Thoracic aorta (tissue), 2 donors: ENCODE measurements around the gene CNTN2. TPM values are rescaled to one million over a fixed set of nuclear protein-coding genes. Genes with fewer than 3 reads are reported as not detected.

Experiments
- ATAC-seq: fragments of 150-250 bp; one replicate; pipeline ENCODE4 v1.8.0; 2017; ENCODE audit warnings: low read depth; ENCODE audit not compliant: insufficient number of reproducible peaks, low FRiP score
- DNase-seq: peaks from one replicate; pipeline ENCODE4 v3.0.0-alpha.2; 2020; ENCODE audit warnings: low spot score
- H3K27ac ChIP-seq, 2 donors: fragments of 200-600 bp; sonication (generic); 1 replicate in 1 of 2; 2 replicates in 1 of 2; pipeline ENCODE4 v1.5.1; 2016; ENCODE audit warnings: mild to moderate bottlenecking in 2 of 2, moderate library complexity in 2 of 2
- H3K27me3 ChIP-seq: fragments of 200-600 bp; sonication (generic); replicated peaks from 2 replicates; pipeline ENCODE4 v1.6.0; 2016; ENCODE audit warnings: mild to moderate bottlenecking; ENCODE audit not compliant: insufficient read depth
- H3K36me3 ChIP-seq: fragments of 200-600 bp; sonication (generic); one replicate; pipeline ENCODE4 v1.5.1; 2016
- H3K4me1 ChIP-seq, 2 donors: fragments of 200-600 bp; sonication (generic); 1 replicate in 1 of 2; 2 replicates in 1 of 2; pipeline versions ENCODE4 v1.5.1 to v1.6.0; 2016; ENCODE audit warnings: low read depth in 2 of 2, mild to moderate bottlenecking in 1 of 2; ENCODE audit not compliant: control insufficient read depth in 1 of 2
- H3K4me3 ChIP-seq: fragments of 200-600 bp; sonication (generic); 2 replicates; pipeline ENCODE4 v1.5.1; 2016; ENCODE audit warnings: mild to moderate bottlenecking
- H3K9me3 ChIP-seq: fragments of 200-600 bp; sonication (generic); 2 replicates; pipeline ENCODE4 v1.5.1; 2016
- total RNA-seq, 2 donors: library from RNA; depleted of rRNA; stranded (reverse); fragments of >200 nt; gene quantifications; one replicate each; pipeline versions ENCODE4 v1.1.0 to v1.2.3, GENCODE V29; 2016
- TF ChIP-seq, protein P1 (sequence below): fragments of 200-600 bp; sonication (generic); IDR thresholded peaks from one replicate; pipeline ENCODE4 v1.5.1; 2019; ENCODE audit warnings: antibody characterized with exemption

CNTN2 gene, protein sequence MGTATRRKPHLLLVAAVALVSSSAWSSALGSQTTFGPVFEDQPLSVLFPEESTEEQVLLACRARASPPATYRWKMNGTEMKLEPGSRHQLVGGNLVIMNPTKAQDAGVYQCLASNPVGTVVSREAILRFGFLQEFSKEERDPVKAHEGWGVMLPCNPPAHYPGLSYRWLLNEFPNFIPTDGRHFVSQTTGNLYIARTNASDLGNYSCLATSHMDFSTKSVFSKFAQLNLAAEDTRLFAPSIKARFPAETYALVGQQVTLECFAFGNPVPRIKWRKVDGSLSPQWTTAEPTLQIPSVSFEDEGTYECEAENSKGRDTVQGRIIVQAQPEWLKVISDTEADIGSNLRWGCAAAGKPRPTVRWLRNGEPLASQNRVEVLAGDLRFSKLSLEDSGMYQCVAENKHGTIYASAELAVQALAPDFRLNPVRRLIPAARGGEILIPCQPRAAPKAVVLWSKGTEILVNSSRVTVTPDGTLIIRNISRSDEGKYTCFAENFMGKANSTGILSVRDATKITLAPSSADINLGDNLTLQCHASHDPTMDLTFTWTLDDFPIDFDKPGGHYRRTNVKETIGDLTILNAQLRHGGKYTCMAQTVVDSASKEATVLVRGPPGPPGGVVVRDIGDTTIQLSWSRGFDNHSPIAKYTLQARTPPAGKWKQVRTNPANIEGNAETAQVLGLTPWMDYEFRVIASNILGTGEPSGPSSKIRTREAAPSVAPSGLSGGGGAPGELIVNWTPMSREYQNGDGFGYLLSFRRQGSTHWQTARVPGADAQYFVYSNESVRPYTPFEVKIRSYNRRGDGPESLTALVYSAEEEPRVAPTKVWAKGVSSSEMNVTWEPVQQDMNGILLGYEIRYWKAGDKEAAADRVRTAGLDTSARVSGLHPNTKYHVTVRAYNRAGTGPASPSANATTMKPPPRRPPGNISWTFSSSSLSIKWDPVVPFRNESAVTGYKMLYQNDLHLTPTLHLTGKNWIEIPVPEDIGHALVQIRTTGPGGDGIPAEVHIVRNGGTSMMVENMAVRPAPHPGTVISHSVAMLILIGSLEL
- 1 to 10 TPM in 1 of 2 donors, under 1 TPM in 1; 0.68 to 1.4 TPM for total RNA-seq

DNA sequence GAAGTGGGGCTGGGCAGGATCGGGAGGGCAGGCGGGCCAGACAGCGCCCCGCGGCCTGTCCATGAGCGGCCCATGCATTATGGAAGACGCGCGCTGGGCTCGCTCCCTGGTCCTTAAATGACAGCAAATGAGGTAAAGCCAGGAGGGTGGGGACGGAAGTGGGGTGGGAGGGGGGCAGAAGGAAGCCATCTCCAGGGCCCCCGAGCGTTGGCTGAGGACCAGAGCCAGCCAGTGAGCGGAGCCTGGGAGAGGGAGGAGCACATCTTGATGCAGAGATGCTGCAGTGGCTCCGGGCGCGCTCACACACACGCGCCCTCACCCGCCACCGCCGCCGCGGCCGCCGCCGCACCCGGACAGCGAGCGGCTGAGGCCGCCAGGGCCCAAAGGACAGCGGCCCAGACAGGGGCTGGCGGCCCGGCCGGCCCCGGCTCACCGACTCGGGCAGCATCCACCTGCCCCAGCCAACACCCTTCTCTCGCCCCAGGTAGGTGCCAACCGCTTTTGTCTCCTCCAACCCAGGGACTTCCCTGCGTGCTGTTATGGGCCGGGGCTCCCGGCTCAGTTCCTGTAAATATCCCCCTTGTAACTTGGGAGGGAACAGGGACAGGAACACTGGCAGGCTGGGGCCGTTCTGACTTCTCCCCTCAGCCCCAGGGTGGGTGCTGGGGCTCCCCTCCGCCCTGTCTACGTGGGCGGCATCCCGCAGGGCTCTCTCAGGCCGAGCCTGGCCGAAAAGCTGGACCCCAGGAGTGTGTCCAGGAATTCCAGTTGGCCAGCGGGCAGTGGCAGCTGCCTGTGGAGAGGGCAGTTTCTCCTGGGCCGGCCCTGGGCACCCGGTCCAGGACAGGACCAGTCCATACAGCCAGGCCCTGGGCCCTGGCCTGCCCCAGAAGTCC, at the start of gene CNTN2:
Gene CNTN2 (plus strand): TSS at position 302 of the 896 bp plus-strand sequence. CDS start 9,974 bp downstream, outside the sequence.
- TF ChIP-seq, protein P1, sequence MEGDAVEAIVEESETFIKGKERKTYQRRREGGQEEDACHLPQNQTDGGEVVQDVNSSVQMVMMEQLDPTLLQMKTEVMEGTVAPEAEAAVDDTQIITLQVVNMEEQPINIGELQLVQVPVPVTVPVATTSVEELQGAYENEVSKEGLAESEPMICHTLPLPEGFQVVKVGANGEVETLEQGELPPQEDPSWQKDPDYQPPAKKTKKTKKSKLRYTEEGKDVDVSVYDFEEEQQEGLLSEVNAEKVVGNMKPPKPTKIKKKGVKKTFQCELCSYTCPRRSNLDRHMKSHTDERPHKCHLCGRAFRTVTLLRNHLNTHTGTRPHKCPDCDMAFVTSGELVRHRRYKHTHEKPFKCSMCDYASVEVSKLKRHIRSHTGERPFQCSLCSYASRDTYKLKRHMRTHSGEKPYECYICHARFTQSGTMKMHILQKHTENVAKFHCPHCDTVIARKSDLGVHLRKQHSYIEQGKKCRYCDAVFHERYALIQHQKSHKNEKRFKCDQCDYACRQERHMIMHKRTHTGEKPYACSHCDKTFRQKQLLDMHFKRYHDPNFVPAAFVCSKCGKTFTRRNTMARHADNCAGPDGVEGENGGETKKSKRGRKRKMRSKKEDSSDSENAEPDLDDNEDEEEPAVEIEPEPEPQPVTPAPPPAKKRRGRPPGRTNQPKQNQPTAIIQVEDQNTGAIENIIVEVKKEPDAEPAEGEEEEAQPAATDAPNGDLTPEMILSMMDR: no peak
- H3K27ac ChIP-seq: no peak within 1 kb of the TSS

DNA sequence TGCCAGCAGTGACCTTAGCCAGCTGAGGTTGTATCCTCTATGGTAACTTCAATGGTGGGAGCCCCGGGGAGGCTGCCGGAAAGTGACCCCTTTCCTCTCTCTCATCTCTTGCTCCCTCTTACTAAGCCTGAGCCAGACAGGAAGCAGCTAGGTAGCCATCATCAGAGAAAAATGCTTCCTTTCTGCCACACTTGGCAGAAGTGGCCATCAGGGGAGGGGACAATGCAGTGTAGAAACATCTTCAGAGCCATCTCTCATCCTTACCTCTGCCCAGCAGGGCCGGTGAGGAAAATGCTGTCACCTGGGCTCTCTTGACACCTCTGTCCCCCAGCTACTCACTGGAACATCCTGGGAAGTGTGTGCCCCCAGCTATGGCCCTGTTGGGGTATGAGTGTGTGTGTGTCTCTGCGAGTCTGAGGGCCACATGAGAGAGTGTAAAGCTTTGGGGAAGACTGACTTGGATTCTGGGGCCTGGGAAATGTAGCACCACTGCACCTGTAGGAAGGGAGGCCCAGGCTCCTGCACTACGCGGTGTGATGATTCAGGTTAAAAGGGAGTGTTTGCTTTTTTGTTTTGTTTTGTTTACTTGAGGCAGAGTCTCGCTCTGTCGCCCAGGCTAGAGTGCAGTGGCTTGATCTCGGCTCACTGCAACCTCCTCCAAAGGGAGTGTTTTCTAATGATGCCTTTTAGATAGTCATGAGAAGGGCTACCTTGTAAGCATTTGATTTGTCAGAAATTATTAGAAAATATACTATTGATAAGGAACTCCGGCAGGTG, 48.7 kb upstream of the CNTN2 start:
- no peaks in the 10 kb centered on the region for H3K27me3 ChIP-seq
- no peaks in the 10 kb centered on the region for H3K9me3 ChIP-seq
- DNase-seq (no peak), ATAC-seq (no peak)
- H3K36me3 ChIP-seq: no peaks in the 10 kb centered on the region
- no peaks in the 10 kb centered on the region for H3K4me1 ChIP-seq
- H3K27ac ChIP-seq: no peak overlapping the region
- no peak overlapping the region for H3K4me3 ChIP-seq
- TF ChIP-seq, protein P1: no peak

More for the DNA sequence above, at the start of gene CNTN2:
- H3K9me3 ChIP-seq: no peaks in the 10 kb centered on the region
- no peak for DNase-seq
- no peaks in the 10 kb centered on the region for H3K36me3 ChIP-seq
- no peak for ATAC-seq
- H3K4me1 ChIP-seq: peaks cover 0 to 6% of the 10 kb centered on the region in 2 donors
- no peak within 1 kb of the TSS for H3K4me3 ChIP-seq
- H3K27me3 ChIP-seq: no peaks in the 10 kb centered on the region

DNA sequence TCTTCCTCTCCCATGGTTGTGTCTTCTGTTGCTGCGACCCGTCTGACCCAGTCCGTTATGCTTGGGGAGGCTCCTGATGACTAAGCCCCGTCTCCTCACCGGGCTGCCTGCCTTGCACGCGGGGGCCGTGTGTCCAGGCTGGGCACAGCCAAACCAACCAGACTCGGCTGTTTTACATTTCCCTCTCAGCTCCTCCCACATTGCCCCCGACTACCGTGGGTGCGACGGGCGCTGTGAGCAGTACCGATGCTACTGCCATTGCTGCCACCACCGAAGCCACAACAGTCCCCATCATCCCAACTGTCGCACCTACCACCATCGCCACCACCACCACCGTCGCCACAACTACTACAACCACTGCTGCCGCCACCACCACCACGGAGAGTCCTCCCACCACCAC, 46.0 kb upstream of the CNTN2 start:
- Histone ChIP-seq H3K36me3 (no peaks in the 10 kb centered on the region), H3K9me3 (no peaks in the 10 kb centered on the region), H3K27me3 (no peaks in the 10 kb centered on the region), H3K4me1 (no peaks in the 10 kb centered on the region), H3K27ac (no peak overlapping the region), H3K4me3 (no peak overlapping the region)
- DNase-seq (no peak), ATAC-seq (no peak)
- TF ChIP-seq, protein P1: no peak

DNA sequence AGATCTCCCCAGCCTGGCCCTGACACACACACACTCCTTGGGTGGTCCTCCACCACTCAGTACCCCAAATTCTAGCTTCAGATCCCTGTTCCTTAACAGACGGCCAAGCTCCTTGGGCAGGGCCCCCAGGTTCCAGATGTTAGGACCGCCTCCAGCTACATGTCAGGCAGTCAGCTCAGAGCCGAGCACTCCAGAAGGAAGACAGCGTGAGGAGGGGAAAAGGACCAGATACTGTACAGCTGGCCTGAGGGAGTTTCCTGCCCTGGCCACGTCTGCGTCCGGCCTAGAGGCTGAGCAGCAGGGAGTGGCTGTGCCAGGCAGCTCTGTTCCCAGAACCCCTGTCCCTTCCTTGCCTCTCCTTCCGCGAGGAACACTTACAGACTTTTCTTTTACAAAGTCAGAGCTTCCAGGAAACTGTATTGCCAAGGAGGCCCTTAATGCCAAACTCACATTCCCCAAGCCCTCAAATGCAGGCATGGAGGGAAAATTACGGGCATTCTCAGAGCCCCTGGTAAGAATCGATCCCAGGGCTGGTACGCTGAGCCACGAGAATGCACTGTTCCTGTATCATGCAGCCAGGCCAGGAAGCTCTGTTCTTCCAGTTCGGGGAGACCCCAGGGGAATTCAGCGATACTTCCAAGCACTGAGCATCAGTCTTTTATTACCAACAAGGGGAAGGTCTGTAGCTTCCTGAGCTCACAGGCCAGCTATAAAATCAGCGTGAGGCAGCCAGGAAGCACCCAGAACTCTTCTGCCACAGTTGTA, 45.2 kb upstream of the CNTN2 start:
- H3K4me3 ChIP-seq: no peak overlapping the region
- TF ChIP-seq, protein P1: no peak
- H3K9me3 ChIP-seq: no peaks in the 10 kb centered on the region
- H3K36me3 ChIP-seq: no peaks in the 10 kb centered on the region
- ATAC-seq (no peak), DNase-seq (no peak)
- no peaks in the 10 kb centered on the region for H3K4me1 ChIP-seq
- H3K27ac ChIP-seq: no peak overlapping the region
- no peaks in the 10 kb centered on the region for H3K27me3 ChIP-seq
